ENCODE measurements around the gene NR4A1. TPM values are rescaled to one million over a fixed set of nuclear protein-coding genes. Genes with fewer than 3 reads are reported as not detected.

Gene NR4A1
- total and polyA plus RNA-seq, 4 experiments from 2014 or later: 1.1 to 1.3 (median 1.3) TPM

GRCh38 chr12:52010152-52010622, 41.1 kb upstream of the NR4A1 start:
- H3K4me3 Mint-ChIP-seq: no peak overlapping the region
- Histone ChIP-seq H3K4me3 (ENCODE audit: low read length in 2 of 2) (no peak overlapping the region), H3K27ac (ENCODE audit: low read depth, low read length) (no peak overlapping the region), H3K36me3 (ENCODE audit: insufficient read depth, low read length) (peaks cover 21% of the 10 kb centered on the region), H3K9me3 (ENCODE audit: control insufficient read depth in 1 of 2, low read length in 2 of 2) (no peaks in the 10 kb centered on the region), H3K4me1 (ENCODE audit: insufficient read depth, low read length) (peaks cover 28% of the 10 kb centered on the region), H3K27me3 (ENCODE audit: insufficient read depth, low read length) (no peaks in the 10 kb centered on the region)
- peaks cover 31 to 57% of the 10 kb centered on the region in 2 donors for H3K36me3 Mint-ChIP-seq
- H3K4me1 Mint-ChIP-seq: peaks cover 12 to 48% (median 24%) of the 10 kb centered on the region in 4 donors
- POLR2A ChIA-PET (ENCODE audit: partially characterized antibody): interaction anchor here (8.8 kb wide), 1 partner anchor 12 kb away, joined by 187 read pairs; no protein-coding TSS in a partner anchor
- CTCF ChIA-PET (ENCODE audit: partially characterized antibody): interaction anchor here (2.1 to 34.6 kb wide), 2 partner anchors 13 to 17 kb away, joined by 11 to 1048 read pairs; no protein-coding TSS in a partner anchor
- intact Hi-C loops (cut with micrococcal nuclease): no loop called here
- DNase-seq: no peak
- peaks cover 0 to 2% of the 10 kb centered on the region in 2 donors for H3K27me3 Mint-ChIP-seq
- peak overlapping the region in 4 of 7 donors; percentile 66 to 89 (median 76) for H3K27ac Mint-ChIP-seq
- H3K9me3 Mint-ChIP-seq: peaks cover 0 to 3% (median 0%) of the 10 kb centered on the region in 8 donors

- ChIA-PET CTCF (ENCODE audit: partially characterized antibody) (interaction anchor here (1.0 to 34.6 kb wide), 3 partner anchors 7 to 18 kb away, joined by 3 to 1048 read pairs (median 11); no protein-coding TSS in a partner anchor), POLR2A (ENCODE audit: partially characterized antibody) (interaction anchor here (8.8 kb wide), 1 partner anchor 11 kb away, joined by 187 read pairs; no protein-coding TSS in a partner anchor)
- Mint-ChIP-seq H3K27ac (peak overlapping the region in 5 of 7 donors; percentile 1 to 89 (median 36)), H3K27me3 (peaks cover 0 to 2% of the 10 kb centered on the region in 2 donors), H3K4me3 (peak overlapping the region in 1 of 8 donors; percentile 49), H3K9me3 (peaks cover 0 to 3% (median 0%) of the 10 kb centered on the region in 8 donors), H3K4me1 (peaks cover 8 to 41% (median 17%) of the 10 kb centered on the region in 4 donors), H3K36me3 (peaks cover 31 to 59% of the 10 kb centered on the region in 2 donors)
- no peak for DNase-seq
- Histone ChIP-seq H3K27me3 (ENCODE audit: insufficient read depth, low read length) (no peaks in the 10 kb centered on the region), H3K9me3 (ENCODE audit: control insufficient read depth in 1 of 2, low read length in 2 of 2) (no peaks in the 10 kb centered on the region), H3K36me3 (ENCODE audit: insufficient read depth, low read length) (peaks cover 21% of the 10 kb centered on the region), H3K4me1 (ENCODE audit: insufficient read depth, low read length) (peaks cover 25% of the 10 kb centered on the region), H3K27ac (ENCODE audit: low read depth, low read length) (no peak overlapping the region), H3K4me3 (ENCODE audit: low read length in 2 of 2) (no peak overlapping the region)
- intact Hi-C loops (cut with micrococcal nuclease): no loop called here
These were observed 40.3 kb upstream of the NR4A1 start for GRCh38 chr12:52010692-52011601.

GRCh38 chr12:52011602-52012214, 39.5 kb upstream of the NR4A1 start:
- intact Hi-C loops (cut with micrococcal nuclease): no loop called here
- Mint-ChIP-seq H3K4me3 (no peak overlapping the region), H3K36me3 (peaks cover 31 to 63% of the 10 kb centered on the region in 2 donors), H3K27me3 (no peaks in the 10 kb centered on the region), H3K27ac (peak overlapping the region in 4 of 7 donors; percentile 11 to 89 (median 29)), H3K9me3 (peaks cover 0 to 4% (median 0%) of the 10 kb centered on the region in 8 donors), H3K4me1 (peaks cover 4 to 35% (median 13%) of the 10 kb centered on the region in 4 donors)
- Histone ChIP-seq H3K36me3 (ENCODE audit: insufficient read depth, low read length) (peaks cover 21% of the 10 kb centered on the region), H3K4me3 (ENCODE audit: low read length in 2 of 2) (no peak overlapping the region), H3K9me3 (ENCODE audit: control insufficient read depth in 1 of 2, low read length in 2 of 2) (no peaks in the 10 kb centered on the region), H3K27me3 (ENCODE audit: insufficient read depth, low read length) (no peaks in the 10 kb centered on the region), H3K27ac (ENCODE audit: low read depth, low read length) (no peak overlapping the region), H3K4me1 (ENCODE audit: insufficient read depth, low read length) (peaks cover 19% of the 10 kb centered on the region)
- POLR2A ChIA-PET (ENCODE audit: partially characterized antibody): no interaction called here
- DNase-seq: no peak
- CTCF ChIA-PET (ENCODE audit: partially characterized antibody): interaction anchor here (1.0 to 34.6 kb wide), 2 partner anchors 8 to 11 kb away, joined by 3 to 1048 read pairs; no protein-coding TSS in a partner anchor

GRCh38 chr12:52013626-52014310, 37.5 kb upstream of the NR4A1 start:
- intact Hi-C loops (cut with micrococcal nuclease): no loop called here
- peaks cover 31 to 55% of the 10 kb centered on the region in 2 donors for H3K36me3 Mint-ChIP-seq
- ChIA-PET POLR2A (ENCODE audit: partially characterized antibody) (no interaction called here), CTCF (ENCODE audit: partially characterized antibody) (interaction anchor here (20.6 to 34.6 kb wide), 2 partner anchors 9 to 16 kb away, joined by 1048 read pairs; partner anchors contain the start of gene TAMALIN)
- DNase-seq: peak in 2 of 5 donors; percentile 24 to 42
- H3K4me1 ChIP-seq (ENCODE audit: insufficient read depth, low read length): peaks cover 7% of the 10 kb centered on the region
- no peaks in the 10 kb centered on the region for H3K9me3 ChIP-seq (ENCODE audit: control insufficient read depth in 1 of 2, low read length in 2 of 2)
- H3K27ac Mint-ChIP-seq: peak overlapping the region in 4 of 7 donors; percentile 30 to 82 (median 75)
- H3K27ac ChIP-seq (ENCODE audit: low read depth, low read length): no peak overlapping the region
- H3K27me3 Mint-ChIP-seq: no peaks in the 10 kb centered on the region
- H3K4me1 Mint-ChIP-seq: peaks cover 0 to 17% (median 5%) of the 10 kb centered on the region in 4 donors
- peaks cover 0 to 4% (median 0%) of the 10 kb centered on the region in 8 donors for H3K9me3 Mint-ChIP-seq
- peaks cover 21% of the 10 kb centered on the region for H3K36me3 ChIP-seq (ENCODE audit: insufficient read depth, low read length)
- H3K4me3 Mint-ChIP-seq: no peak overlapping the region
- H3K27me3 ChIP-seq (ENCODE audit: insufficient read depth, low read length): no peaks in the 10 kb centered on the region
- no peak overlapping the region for H3K4me3 ChIP-seq (ENCODE audit: low read length in 2 of 2)

- peaks cover 31 to 47% of the 10 kb centered on the region in 2 donors for H3K36me3 Mint-ChIP-seq
- H3K27me3 ChIP-seq (ENCODE audit: insufficient read depth, low read length): no peaks in the 10 kb centered on the region
- DNase-seq: peak in 2 of 5 donors; percentile 20 to 37
- H3K4me3 Mint-ChIP-seq: no peak overlapping the region
- H3K4me3 ChIP-seq (ENCODE audit: low read length in 2 of 2): no peak overlapping the region
- ChIA-PET POLR2A (ENCODE audit: partially characterized antibody) (no interaction called here), CTCF (ENCODE audit: partially characterized antibody) (interaction anchor here (4.1 to 34.6 kb wide), 3 partner anchors 8 to 18 kb away, joined by 19 to 1048 read pairs (median 1048); partner anchors contain the start of gene TAMALIN)
- peaks cover 0 to 4% (median 0%) of the 10 kb centered on the region in 8 donors for H3K9me3 Mint-ChIP-seq
- H3K27me3 Mint-ChIP-seq: no peaks in the 10 kb centered on the region
- H3K27ac ChIP-seq (ENCODE audit: low read depth, low read length): no peak overlapping the region
- intact Hi-C loops (cut with micrococcal nuclease): no loop called here
- peak overlapping the region in 1 of 7 donors; percentile 82 for H3K27ac Mint-ChIP-seq
- H3K36me3 ChIP-seq (ENCODE audit: insufficient read depth, low read length): peaks cover 21% of the 10 kb centered on the region
- H3K4me1 Mint-ChIP-seq: peaks cover 0 to 13% (median 0%) of the 10 kb centered on the region in 4 donors
- no peaks in the 10 kb centered on the region for H3K9me3 ChIP-seq (ENCODE audit: control insufficient read depth in 1 of 2, low read length in 2 of 2)
- no peaks in the 10 kb centered on the region for H3K4me1 ChIP-seq (ENCODE audit: insufficient read depth, low read length)
These were observed 36.4 kb upstream of the NR4A1 start for GRCh38 chr12:52014567-52015530.

Data from CD4-positive, alpha-beta memory T cell (primary cell).